Peyer's patch (tissue), 4 donors: ENCODE measurements around the gene CDYL.

Experiments used
- CTCF ChIP-seq, 6 experiments: fragments of 450-650 bp in 4 of 6; fragments of 200-600 bp in 2 of 6; sonication (generic) in 1 of 6; IDR thresholded peaks; one replicate each; pipeline ENCODE4 v1.5.1; 2017 to 2019; ENCODE audit warnings: antibody characterized with exemption in 6 of 6, mild to moderate bottlenecking in 3 of 6, moderate library complexity in 1 of 6
- POLR2A ChIP-seq, 2 donors: fragments of 450-650 bp; IDR thresholded peaks; one replicate each; pipeline ENCODE4 v1.5.1; 2017; ENCODE audit warnings: antibody characterized with exemption in 2 of 2, mild to moderate bottlenecking in 2 of 2, moderate library complexity in 2 of 2

DNA sequence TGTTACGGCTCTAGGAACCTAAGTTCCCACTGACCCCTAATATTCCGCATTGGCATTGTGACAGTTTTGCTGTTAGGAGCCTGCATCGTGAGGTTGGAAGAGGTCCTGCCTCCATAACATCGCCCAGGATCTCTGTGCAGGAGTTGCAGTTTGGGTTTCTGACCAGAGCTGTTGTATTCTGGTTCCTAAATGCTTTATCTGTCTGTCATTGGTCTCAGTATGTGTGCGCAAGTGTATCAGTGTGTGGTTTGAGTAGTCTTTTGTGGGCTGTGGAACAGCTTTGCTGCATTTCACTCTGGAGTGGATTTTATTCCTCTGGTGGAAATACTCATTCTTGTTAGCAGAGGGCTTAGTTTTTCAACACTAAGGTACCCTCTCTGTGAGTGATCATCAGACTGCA, 95.6 kb downstream of the CDYL start:
- TF ChIP-seq CTCF (IDR thresholded peaks at IDR 0.05) (no peak), POLR2A (IDR thresholded peaks at IDR 0.05) (no peak)
